NCI-H524 (cell line): ENCODE measurements around the gene MYO6.
A peak's percentile ranks its signal among the peaks of the same experiment; 100 is the strongest.
"Not testable (repeated sequence)": the region's sequence is repeated elsewhere in the genome, so short reads cannot be mapped to it uniquely, and the experiment has no call there.

Source experiments
- DNase-seq, 2 experiments: peaks; one replicate each; lab custom pipeline; 2025; lab: John Stamatoyannopoulos, UW

The MYO6 gene

GRCh38 chr6:75892384-75892783, 143.3 kb downstream of the MYO6 start:
- peak; percentile 74 to 79 for DNase-seq

- peak; percentile 30 to 74 for DNase-seq
These were observed 144.2 kb downstream of the MYO6 start for GRCh38 chr6:75893058-75893775.

GRCh38 chr6:75893776-75894152, 144.7 kb downstream of the MYO6 start:
- DNase-seq = no peak

DNA sequence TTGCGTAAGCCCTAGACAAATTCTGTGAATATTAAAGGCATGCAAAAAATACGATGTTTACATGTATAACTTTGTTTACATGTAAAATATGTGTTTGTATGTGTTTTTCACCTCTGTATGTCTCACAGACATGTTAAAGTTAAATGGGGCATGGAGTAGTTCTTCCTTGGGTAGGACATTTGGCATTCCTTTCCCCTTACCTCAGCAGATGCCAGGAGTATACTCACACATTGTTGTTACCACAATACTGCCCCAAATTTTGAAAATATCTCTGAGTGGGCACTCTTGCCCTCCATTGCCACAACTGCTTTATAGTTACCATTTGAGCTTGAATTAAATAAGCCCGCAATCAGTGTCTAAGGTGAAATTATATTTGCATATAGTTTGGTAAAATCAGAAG, 147.5 kb downstream of the MYO6 start:
- DNase-seq = no peak

- DNase-seq = not testable (repeated sequence)
These were observed 151.2 kb downstream of the MYO6 start for GRCh38 chr6:75900216-75900615.

DNA sequence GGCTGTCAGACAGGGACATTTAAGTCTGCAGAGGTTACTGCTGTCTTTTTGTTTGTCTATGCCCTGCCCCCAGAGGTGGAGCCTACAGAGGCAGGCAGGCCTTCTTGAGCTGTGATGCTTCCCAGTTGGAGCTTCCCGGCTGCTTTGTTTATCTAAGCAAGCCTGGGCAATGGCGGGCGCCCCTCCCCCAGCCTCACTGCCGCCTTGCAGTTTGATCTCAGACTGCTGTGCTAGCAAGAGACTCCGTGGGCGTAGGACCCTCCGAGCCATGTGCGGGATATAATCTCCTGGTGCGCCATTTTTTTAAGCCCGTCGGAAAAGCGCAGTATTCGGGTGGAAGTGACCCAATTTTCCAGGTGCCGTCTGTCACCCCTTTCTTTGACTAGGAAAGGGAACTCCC, 156.1 kb downstream of the MYO6 start:
- not testable (repeated sequence) for DNase-seq

DNA sequence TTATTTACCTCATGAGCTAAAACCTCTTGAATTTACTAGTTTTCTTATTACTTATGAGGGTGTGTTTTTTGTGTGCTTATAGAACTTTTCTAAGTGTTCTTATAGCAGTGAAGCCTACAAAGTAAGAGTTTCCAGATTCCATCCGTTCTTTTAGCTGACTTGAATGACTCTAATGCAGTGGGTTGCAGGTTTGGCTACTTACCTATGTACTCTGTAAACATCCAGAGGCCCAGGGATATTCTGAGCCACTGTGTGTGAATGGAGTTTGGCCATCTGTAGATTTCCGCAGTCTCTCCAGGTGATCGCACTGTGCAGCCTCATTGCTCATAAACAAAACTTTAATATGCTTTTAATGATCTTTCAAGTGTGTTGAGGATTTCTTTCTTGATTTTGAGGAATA, 157.8 kb downstream of the MYO6 start:
- DNase-seq = no peak

DNA sequence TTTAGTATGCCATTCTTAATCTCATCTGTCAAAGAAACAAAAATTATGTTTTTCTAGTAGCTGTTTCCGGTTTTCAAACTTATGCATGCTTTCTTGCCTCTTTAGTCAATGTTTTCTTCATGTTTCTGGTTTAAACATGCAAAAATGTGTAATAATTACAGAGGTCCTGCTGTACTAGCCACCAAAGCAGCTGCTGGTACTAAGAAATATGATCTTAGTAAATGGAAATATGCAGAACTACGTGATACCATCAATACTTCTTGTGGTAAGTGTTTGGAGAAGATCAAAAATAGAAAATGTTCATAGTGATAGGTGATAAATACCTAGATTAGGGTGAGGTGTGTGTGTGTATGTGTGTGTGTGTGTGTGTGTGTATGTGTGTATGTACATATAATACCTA, 158.4 kb downstream of the MYO6 start:
- no peak for DNase-seq

DNA sequence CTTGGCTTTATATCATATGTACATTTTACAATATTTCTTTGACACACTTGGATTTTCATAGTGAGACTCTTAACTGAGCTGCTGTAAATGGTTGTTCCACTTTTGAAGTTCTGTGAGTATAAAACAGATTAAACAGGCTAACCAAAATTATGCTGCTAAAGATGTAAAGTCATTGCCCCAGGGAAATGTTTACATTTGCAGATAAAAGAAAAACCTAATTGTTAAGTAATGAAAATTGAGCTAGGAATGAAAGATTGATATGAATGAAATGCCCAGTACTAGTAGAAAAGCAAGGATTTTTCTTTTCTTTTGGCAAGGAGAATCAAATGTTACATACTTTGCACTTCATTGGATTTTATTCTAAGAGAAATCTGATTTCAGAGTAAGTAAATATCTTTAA, 164.0 kb downstream of the MYO6 start:
- no peak for DNase-seq

- no peak for DNase-seq
These were observed 173.2 kb downstream of the MYO6 start for GRCh38 chr6:75922226-75922625.

DNA sequence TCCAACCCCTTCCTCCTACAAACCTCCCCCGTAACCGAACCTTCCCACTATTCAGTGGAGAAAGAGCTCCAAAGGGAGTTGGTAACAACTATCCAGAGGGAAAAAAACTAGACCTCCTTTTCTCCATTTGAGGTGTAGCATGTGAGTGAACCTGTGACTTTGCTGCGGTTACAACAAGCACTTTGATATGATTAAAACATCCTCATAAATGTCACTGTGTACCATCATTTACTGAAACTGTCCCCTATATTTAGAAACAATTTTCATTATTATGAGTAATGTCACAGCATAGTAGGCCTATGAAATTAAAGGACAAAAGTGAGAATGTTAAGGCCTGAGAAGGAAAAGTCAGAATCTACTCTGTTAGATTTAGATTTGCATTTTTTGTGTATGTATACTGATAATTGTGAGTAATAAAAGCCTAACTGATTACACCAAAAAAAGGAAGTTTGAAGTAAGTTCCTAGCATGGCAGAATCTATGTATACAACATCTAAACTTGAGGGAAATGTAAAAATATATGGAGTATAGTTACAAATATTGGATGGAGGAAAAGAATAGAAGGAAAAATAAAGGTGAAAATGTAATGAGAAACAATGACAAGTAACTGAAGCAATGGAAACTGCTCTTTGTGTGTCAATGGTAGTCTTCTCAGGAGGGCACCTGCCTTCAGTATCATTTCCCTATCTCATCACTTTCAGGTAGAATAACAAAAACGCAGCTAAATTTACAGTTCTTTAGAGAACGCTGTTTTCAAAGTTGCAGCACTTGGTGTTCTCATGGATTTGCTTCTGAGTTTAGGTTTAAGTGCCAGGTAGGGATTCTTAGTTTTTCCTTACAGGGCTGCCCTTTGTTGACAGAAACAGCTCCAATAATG, 177.5 kb downstream of the MYO6 start:
- no peak for DNase-seq

DNA sequence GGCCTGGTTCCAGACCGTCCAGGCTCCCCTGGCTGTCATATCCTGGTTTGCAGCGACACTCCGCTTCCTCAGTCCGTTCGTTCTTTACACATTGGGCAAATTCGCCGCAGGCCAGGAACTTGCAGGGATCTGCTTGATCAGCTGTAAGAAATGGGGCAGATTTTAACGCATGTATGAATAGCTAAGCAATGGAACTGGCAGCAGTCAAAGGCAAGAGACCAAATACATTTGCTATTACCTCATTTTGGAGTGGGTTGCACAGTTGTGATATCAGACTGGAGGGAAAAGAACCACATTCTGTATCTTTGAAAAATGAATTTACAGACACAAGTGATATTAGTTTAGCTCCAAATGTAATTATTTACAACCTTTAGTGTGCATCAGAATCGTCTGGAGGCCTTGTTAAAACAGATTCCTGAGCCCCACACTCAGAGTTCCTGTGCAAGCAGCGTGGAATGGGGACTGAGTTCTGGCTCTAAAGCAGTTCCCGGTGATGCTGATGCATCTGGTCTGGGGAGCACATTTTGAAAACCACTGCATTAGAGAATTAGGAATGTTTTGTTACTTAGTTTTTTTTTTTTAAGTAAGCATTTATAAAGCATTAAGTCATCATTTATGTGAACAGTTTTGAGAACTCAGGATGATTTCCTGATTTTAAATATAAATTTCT, 182.1 kb downstream of the MYO6 start:
- no peak for DNase-seq

DNA sequence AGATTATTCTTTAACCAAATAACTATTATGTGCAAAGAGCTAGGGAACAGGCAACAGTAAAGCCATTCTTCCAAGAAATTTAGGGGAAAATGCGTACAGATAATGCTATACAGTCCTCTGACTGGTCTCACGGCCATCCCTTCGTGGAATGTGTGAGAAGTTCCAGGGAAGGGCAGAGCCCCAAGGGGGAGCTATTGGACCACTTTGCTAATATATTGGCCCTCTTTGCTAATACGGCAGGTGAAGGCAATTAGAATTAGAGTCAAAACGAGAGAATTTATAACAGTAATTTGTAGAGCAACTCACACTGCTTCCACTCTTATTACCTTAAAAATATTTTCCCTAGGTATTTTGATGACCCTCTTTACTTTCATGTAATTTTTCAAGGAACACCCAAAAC, 183.0 kb downstream of the MYO6 start:
- DNase-seq = peak; percentile 17 to 58

- DNase-seq = no peak
These were observed 184.4 kb downstream of the MYO6 start for GRCh38 chr6:75933387-75933975.

- peak; percentile 56 to 78 for DNase-seq
These were observed 185.8 kb downstream of the MYO6 start for GRCh38 chr6:75934643-75935472.

DNA sequence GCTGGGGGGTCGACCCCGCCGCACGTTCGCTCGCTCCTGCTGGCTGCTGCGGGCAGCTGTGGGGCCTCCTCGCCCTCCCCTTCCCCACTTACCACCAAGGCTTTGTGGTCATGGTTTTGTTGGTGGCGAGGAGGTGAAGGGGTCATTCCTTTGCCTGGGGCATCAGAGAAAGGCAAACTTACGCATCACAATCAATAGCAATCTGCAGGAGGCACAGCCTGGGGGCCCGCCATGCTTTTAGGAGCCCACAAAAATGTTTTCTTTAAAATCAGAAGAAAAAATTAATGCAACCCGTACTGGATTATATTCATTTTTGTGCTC, 186.4 kb downstream of the MYO6 start:
- DNase-seq = no peak

GRCh38 chr6:75936682-75937081, 187.6 kb downstream of the MYO6 start:
- no peak for DNase-seq

DNA sequence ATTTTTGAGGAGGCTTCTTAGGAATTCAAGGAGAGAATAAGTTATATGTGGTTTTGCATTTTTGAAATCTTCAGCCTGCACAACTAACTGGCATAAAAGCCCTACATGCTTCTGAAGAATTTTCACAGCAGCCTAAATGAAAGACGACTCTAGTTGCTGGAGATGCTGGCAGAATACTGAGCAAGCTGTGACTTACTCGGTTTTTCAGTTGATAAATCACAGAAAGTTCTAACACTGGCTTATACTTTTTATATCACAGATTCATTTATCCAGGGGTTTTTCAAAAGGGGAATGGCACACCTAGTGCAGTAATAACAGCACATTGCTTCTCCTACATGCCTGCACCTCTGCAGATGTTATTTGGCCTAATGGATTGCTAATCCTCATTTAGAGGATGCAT, 188.8 kb downstream of the MYO6 start:
- DNase-seq = no peak

DNA sequence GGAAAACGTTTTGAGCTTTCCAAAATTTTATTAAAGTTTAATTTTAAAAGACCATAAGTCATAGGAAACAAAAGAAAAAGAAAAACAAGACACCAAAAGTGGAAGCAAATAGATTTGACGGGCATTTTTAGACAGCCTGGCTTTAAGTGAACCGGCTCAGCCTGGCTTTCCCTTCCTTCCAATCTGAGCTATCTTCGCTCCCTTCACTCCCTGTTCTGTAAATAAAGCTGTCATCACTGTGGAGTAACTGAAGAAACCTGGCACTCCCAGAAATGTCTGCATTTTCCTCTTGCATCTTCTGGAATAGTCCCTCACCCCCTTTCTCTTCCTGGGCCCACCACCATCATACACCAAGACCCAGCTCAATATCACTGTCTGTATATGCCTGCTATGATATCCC, 191.5 kb downstream of the MYO6 start:
- no peak for DNase-seq

GRCh38 chr6:75941509-75941908, 192.5 kb downstream of the MYO6 start:
- DNase-seq = no peak

- no peak for DNase-seq
These were observed 194.3 kb downstream of the MYO6 start for GRCh38 chr6:75943381-75943780.
